H1 (cell line): ENCODE data around the gene PLCB2. TPM values are rescaled to one million over a fixed set of nuclear protein-coding genes. Genes with fewer than 3 reads are reported as not detected.

Experiments used
- CTCF ChIA-PET: fragments of 300-600 bp; sonication (Branson Sonifier 250); formaldehyde crosslinking; loops from one replicate; lab custom pipeline; 2021; ENCODE audit not compliant: partially characterized antibody; lab: Charles Lee
- POLR2A ChIA-PET: fragments of 300-600 bp; sonication (Branson Sonifier 250); formaldehyde crosslinking; loops from one replicate; lab custom pipeline; 2021; ENCODE audit warnings: inconsistent platforms; ENCODE audit not compliant: partially characterized antibody; lab: Charles Lee
- DNase-seq, 2 experiments: peaks; one replicate each; pipeline versions ENCODE4 v3.0.0 to v3.0.0-alpha.2; 2010 to 2022; ENCODE audit warnings: low spot score in 2 of 2, low read depth in 1 of 2, mixed read lengths in 1 of 2
- FAIRE-seq: peaks from 2 replicates; lab custom pipeline; 2011; peaks lifted over from hg19 to GRCh38; lab: Jason Lieb, UNC
- H2AFZ ChIP-seq: 2 replicates; pipeline ENCODE4 v1.8.1; 2012; ENCODE audit warnings: low read length, inconsistent platforms
- H2AK5ac ChIP-seq: 2 replicates; pipeline ENCODE4 v1.6.1; 2013; ENCODE audit warnings: low read depth, low read length
- H2BK120ac ChIP-seq: replicated peaks from 2 replicates; pipeline ENCODE3; 2013; ENCODE audit warnings: low read depth, low read length, inconsistent platforms
- H2BK12ac ChIP-seq: 2 replicates; pipeline ENCODE4 v1.6.1; 2013; ENCODE audit warnings: low read depth, low read length
- H2BK15ac ChIP-seq: 2 replicates; pipeline ENCODE4 v1.6.1; 2013; ENCODE audit warnings: low read length
- H2BK20ac ChIP-seq: 2 replicates; pipeline ENCODE4 v1.6.1; 2013; ENCODE audit warnings: low read length
- H2BK5ac ChIP-seq: 2 replicates; pipeline ENCODE4 v1.6.1; 2013; ENCODE audit warnings: low read depth, low read length
- H3K14ac ChIP-seq: 2 replicates; pipeline ENCODE4 v1.6.1; 2013; ENCODE audit warnings: inconsistent platforms; ENCODE audit not compliant: insufficient read length
- H3K18ac ChIP-seq: 2 replicates; pipeline ENCODE4 v1.6.1; 2013; ENCODE audit warnings: low read length; ENCODE audit errors: extremely low read depth
- H3K23ac ChIP-seq: 2 replicates; pipeline ENCODE4 v1.6.1; 2013; ENCODE audit warnings: inconsistent platforms; ENCODE audit not compliant: insufficient read length
- H3K23me2 ChIP-seq: 2 replicates; pipeline ENCODE4 v1.6.1; 2013; ENCODE audit warnings: low read depth, low read length
- H3K27ac ChIP-seq: 2 replicates; pipeline ENCODE4 v1.6.1; 2011; ENCODE audit warnings: low read depth, low read length, inconsistent platforms
- H3K27me3 ChIP-seq, 4 experiments: replicated peaks in 1 of 4; 1 replicate in 1 of 4; 2 replicates in 3 of 4; pipeline versions ENCODE4 v1.6.1 to v1.8.1; 2011 to 2013; ENCODE audit warnings: low read length in 3 of 4, mild to moderate bottlenecking in 3 of 4, inconsistent platforms in 2 of 4, mixed read lengths in 2 of 4, moderate library complexity in 1 of 4; ENCODE audit not compliant: control insufficient read depth in 3 of 4, insufficient read depth in 3 of 4; ENCODE audit errors: extremely low read depth in 1 of 4
- H3K36me3 ChIP-seq, 4 experiments: 2 replicates each; pipeline versions ENCODE4 v1.6.1 to v1.8.1; 2011 to 2013; ENCODE audit warnings: mild to moderate bottlenecking in 4 of 4, low read length in 3 of 4, moderate library complexity in 2 of 4, control low read depth in 1 of 4, inconsistent platforms in 1 of 4; ENCODE audit not compliant: insufficient read depth in 4 of 4, control insufficient read depth in 2 of 4
- H3K4ac ChIP-seq: replicated peaks from 2 replicates; pipeline ENCODE3; 2013; ENCODE audit warnings: low read length, low read depth, mixed read lengths, inconsistent platforms; ENCODE audit not compliant: insufficient read length
- H3K4me1 ChIP-seq, 4 experiments: replicated peaks in 1 of 4; 1 replicate in 1 of 4; 2 replicates in 3 of 4; pipeline versions ENCODE4 v1.6.1 to v1.8.1; 2011 to 2013; ENCODE audit warnings: low read length in 3 of 4, inconsistent platforms in 2 of 4, mixed read lengths in 1 of 4; ENCODE audit not compliant: insufficient read depth in 4 of 4, control insufficient read depth in 3 of 4
- H3K4me2 ChIP-seq, 2 experiments: 2 replicates each; pipeline versions ENCODE4 v1.6.1 to v1.8.1; 2011 to 2013; ENCODE audit warnings: low read depth in 2 of 2, low read length in 2 of 2, control low read depth in 1 of 2, inconsistent platforms in 1 of 2, mild to moderate bottlenecking in 1 of 2; ENCODE audit not compliant: insufficient read depth in 1 of 2
- H3K4me3 ChIP-seq, 4 experiments: fragments of 200-600, 300-600 bp in 1 of 4; sonication (generic), shearing (Covaris generic), sonication (Bioruptor Twin) in 1 of 4; 2 replicates each; pipeline versions ENCODE4 v1.5.1 to v1.8.1; 2011 to 2016; ENCODE audit warnings: low read length in 4 of 4, low read depth in 3 of 4, control low read depth in 2 of 4, inconsistent platforms in 2 of 4, mild to moderate bottlenecking in 2 of 4, mixed read lengths in 1 of 4, moderate library complexity in 1 of 4; ENCODE audit not compliant: insufficient read depth in 2 of 4; ENCODE audit errors: extremely low read depth in 1 of 4
- H3K56ac ChIP-seq: replicated peaks from 2 replicates; pipeline ENCODE3; 2013; ENCODE audit warnings: low read depth, mild to moderate bottlenecking, mixed read lengths, low read length, inconsistent platforms; ENCODE audit not compliant: insufficient read length
- H3K79me1 ChIP-seq: 2 replicates; pipeline ENCODE4 v1.6.1; 2013; ENCODE audit warnings: low read depth, low read length, control low read depth
- H3K79me2 ChIP-seq, 2 experiments: 2 replicates each; pipeline versions ENCODE4 v1.6.1 to v1.8.1; 2012 to 2013; ENCODE audit warnings: low read length in 2 of 2, mild to moderate bottlenecking in 2 of 2, inconsistent platforms in 1 of 2; ENCODE audit not compliant: insufficient read depth in 2 of 2, control insufficient read depth in 1 of 2
- H3K9ac ChIP-seq, 4 experiments: replicated peaks in 1 of 4; 1 replicate in 1 of 4; 2 replicates in 3 of 4; pipeline versions ENCODE4 v1.6.1 to v1.8.1; 2011 to 2013; ENCODE audit warnings: low read depth in 3 of 4, low read length in 3 of 4, control low read depth in 2 of 4, mild to moderate bottlenecking in 2 of 4, moderate library complexity in 2 of 4, inconsistent platforms in 1 of 4; ENCODE audit errors: extremely low read depth in 1 of 4
- H3K9me3 ChIP-seq, 2 experiments: 2 replicates each; pipeline versions ENCODE4 v1.6.1 to v1.8.1; 2012 to 2013; ENCODE audit warnings: mild to moderate bottlenecking in 2 of 2, moderate library complexity in 2 of 2, control low read depth in 1 of 2, inconsistent platforms in 1 of 2, low read depth in 1 of 2, low read length in 1 of 2, mixed read lengths in 1 of 2; ENCODE audit not compliant: insufficient read depth in 2 of 2
- H4K20me1 ChIP-seq, 2 experiments: replicated peaks in 1 of 2; 2 replicates each; pipeline versions ENCODE3 to v1.8.1; 2011 to 2013; ENCODE audit warnings: inconsistent platforms in 2 of 2, low read length in 2 of 2, mild to moderate bottlenecking in 1 of 2; ENCODE audit not compliant: insufficient read depth in 2 of 2, control insufficient read depth in 1 of 2
- H4K5ac ChIP-seq: 2 replicates; pipeline ENCODE4 v1.6.1; 2013; ENCODE audit warnings: low read length, low read depth, mixed read lengths, inconsistent platforms; ENCODE audit not compliant: insufficient read length
- H4K8ac ChIP-seq: 2 replicates; pipeline ENCODE4 v1.8.0; 2013; ENCODE audit warnings: mild to moderate bottlenecking, moderate library complexity, low read length, inconsistent platforms; ENCODE audit not compliant: insufficient read depth; ENCODE audit errors: extremely low read depth
- H4K91ac ChIP-seq: replicated peaks from 2 replicates; pipeline ENCODE3; 2013; ENCODE audit warnings: low read length, mixed read lengths, inconsistent platforms; ENCODE audit not compliant: insufficient read length
- GTF2F1 ChIP-seq: IDR thresholded peaks from 2 replicates; pipeline ENCODE4 v1.6.1; 2012; ENCODE audit warnings: low read depth, low read length, improper control_type of control experiment, borderline replicate concordance
- JUN ChIP-seq: IDR thresholded peaks from 2 replicates; pipeline ENCODE4 v1.6.1; 2011; ENCODE audit warnings: low read depth, mild to moderate bottlenecking, improper control_type of control experiment, low read length
- NANOG ChIP-seq: IDR thresholded peaks from 2 replicates; pipeline ENCODE4 v1.6.1; 2011; ENCODE audit warnings: low read length, low read depth, mild to moderate bottlenecking, inconsistent platforms; ENCODE audit not compliant: insufficient read depth, poor library complexity, severe bottlenecking
- SP4 ChIP-seq: IDR thresholded peaks from 2 replicates; pipeline ENCODE4 v1.6.1; 2012; ENCODE audit warnings: low read length, inconsistent platforms
- SRF ChIP-seq: IDR thresholded peaks from 2 replicates; pipeline ENCODE4 v1.6.1; 2011; ENCODE audit warnings: mild to moderate bottlenecking, low read depth, low read length, moderate library complexity
- WGBS, 2 experiments: shearing (Covaris generic) in 1 of 2; methylation state at CpG; one replicate each; pipeline versions ENCODE4 v1.1.6 to v1.1.7; 2013 to 2015; ENCODE audit warnings: low lambda C conversion rate in 2 of 2, mixed read lengths in 2 of 2, inconsistent platforms in 1 of 2, low coverage in 1 of 2, missing lambda C conversion rate in 1 of 2; ENCODE audit not compliant: insufficient replicate concordance in 2 of 2, insufficient coverage in 1 of 2, insufficient read length in 1 of 2; ENCODE audit errors: extremely low coverage in 1 of 2, missing lambda C conversion rate in 1 of 2; 5-methylcytosine and 5-hydroxymethylcytosine counted together
- polyA plus RNA-seq, 7 experiments: library from polyadenylated mRNA; depleted of rRNA in 3 of 7; stranded (reverse) in 5 of 7; unstranded in 2 of 7; fragments of >200 nt in 5 of 7; fragments of 200-250 nt in 2 of 7; gene quantifications; 1 replicate in 5 of 7; 2 replicates in 1 of 7; 4 replicates in 1 of 7; pipeline versions ENCODE4 v1.2.1 to v1.2.3, GENCODE V29; 2011 to 2013; ENCODE audit warnings: missing spikeins in 2 of 7, mixed read lengths in 2 of 7
- total RNA-seq: library from RNA; stranded (reverse); fragmentation: NEBNext Ultra II Directional; extraction: Animal tissue kit (Norgen Biotek cat#: 25700); gene quantifications from 2 replicates; pipeline ENCODE4 v1.2.1, GENCODE V29; 2021
- TF ChIP-seq, protein P1 (sequence below): IDR thresholded peaks from 2 replicates; pipeline ENCODE4 v1.6.1; 2012; ENCODE audit warnings: low read length, inconsistent platforms

PLCB2 gene
- total and polyA plus RNA-seq, 2 of the 8 experiments (the other 6 are each of a cell fraction or from before 2014, with no cell fraction given): 7.2 to 8.4 TPM

DNA sequence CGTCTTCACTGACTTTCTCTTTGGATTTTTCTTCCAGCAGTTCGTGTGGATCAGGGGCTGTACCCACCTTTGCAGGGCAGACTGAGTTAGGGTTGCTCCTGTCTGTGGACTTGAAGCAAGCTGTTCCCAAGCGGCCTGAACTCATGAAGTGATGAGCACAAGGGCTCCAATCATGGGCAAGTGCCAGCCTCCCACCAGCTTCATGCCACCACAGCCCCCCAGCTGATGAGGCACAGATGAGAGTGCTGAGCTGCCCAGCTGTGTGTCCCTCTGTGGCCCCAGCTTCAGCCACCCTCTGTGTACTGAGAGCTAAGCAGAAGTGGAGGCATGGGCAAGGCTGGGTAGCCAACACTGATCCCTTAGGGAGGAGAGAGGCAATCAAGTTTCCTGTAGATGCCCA is 3.3 kb upstream of the PLCB2 start:
- Histone ChIP-seq H2BK12ac (no peak overlapping the region), H3K4me3 (no peak overlapping the region), H2AK5ac (no peak overlapping the region), H3K4me1 (peaks cover 0 to 29% (median 21%) of the 10 kb centered on the region in 4 experiments; a peak in 6 of 7 replicates), H2BK120ac (no peak overlapping the region), H3K23me2 (no peaks in the 10 kb centered on the region; the same call in 1 of the 2 replicates), H3K27me3 (peaks cover 0 to 6% (median 0%) of the 10 kb centered on the region in 4 experiments; a peak in 3 of 7 replicates), H3K79me2 (no peaks in the 10 kb centered on the region), H2BK5ac (no peak overlapping the region; the same call in 1 of the 2 replicates), H4K20me1 (peaks cover 1 to 4% of the 10 kb centered on the region in 2 experiments), H4K8ac (peak overlapping the region; percentile 42; the same call in 1 of the 2 replicates), H4K91ac (no peak overlapping the region), H2AFZ (no peak overlapping the region), H2BK20ac (no peak overlapping the region), H3K79me1 (no peaks in the 10 kb centered on the region), H3K9me3 (no peaks in the 10 kb centered on the region)
- WGBS, 2 experiments: 68% methylated on average over 3 of the region's 3 CpGs; no CpG with 5 or more reads in 1 of the 2 experiments
- TF ChIP-seq SP4 (no peak), NANOG (no peak), JUN (no peak), GTF2F1 (no peak), SRF (no peak)
- TF ChIP-seq, protein P1, sequence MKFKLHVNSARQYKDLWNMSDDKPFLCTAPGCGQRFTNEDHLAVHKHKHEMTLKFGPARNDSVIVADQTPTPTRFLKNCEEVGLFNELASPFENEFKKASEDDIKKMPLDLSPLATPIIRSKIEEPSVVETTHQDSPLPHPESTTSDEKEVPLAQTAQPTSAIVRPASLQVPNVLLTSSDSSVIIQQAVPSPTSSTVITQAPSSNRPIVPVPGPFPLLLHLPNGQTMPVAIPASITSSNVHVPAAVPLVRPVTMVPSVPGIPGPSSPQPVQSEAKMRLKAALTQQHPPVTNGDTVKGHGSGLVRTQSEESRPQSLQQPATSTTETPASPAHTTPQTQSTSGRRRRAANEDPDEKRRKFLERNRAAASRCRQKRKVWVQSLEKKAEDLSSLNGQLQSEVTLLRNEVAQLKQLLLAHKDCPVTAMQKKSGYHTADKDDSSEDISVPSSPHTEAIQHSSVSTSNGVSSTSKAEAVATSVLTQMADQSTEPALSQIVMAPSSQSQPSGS: no peak
- TF ChIP-seq, all 59 proteins: peak for 0
- Histone ChIP-seq H3K36me3 (no peaks in the 10 kb centered on the region), H2BK15ac (peak overlapping the region; percentile 84; the same call in 1 of the 2 replicates), H3K18ac (no peak overlapping the region), H3K14ac (no peak overlapping the region), H3K27ac (no peak overlapping the region), H3K23ac (no peak overlapping the region), H4K5ac (no peak overlapping the region), H3K56ac (no peak overlapping the region), H3K4me2 (no peak overlapping the region), H3K9ac (no peak overlapping the region), H3K4ac (no peak overlapping the region)
- FAIRE-seq: no peak
- POLR2A ChIA-PET: interaction anchor here (1.2 to 6.0 kb wide), 3 partner anchors 10 to 72 kb away, joined by 3 to 29 read pairs (median 4); partner anchors contain the start of gene PAK6
- DNase-seq: no peak
- CTCF ChIA-PET: interaction anchor here (0.6 to 23.9 kb wide), 19 partner anchors 7 to 258 kb away, joined by 3 to 584 read pairs (median 11); partner anchors contain the start of genes ANKRD63, CCDC9B, INAFM2 and KNSTRN
